ENCODE results near the gene TMEM163.

- TF ChIP-seq CTCF (IDR thresholded peaks at IDR 0.05) (no peak), POLR2A (IDR thresholded peaks at IDR 0.05) (no peak)
These were observed 250.6 kb downstream of the TMEM163 start for GRCh38 chr2:134468164-134468563.

All from uterus (tissue), 2 donors.